Pulmonary artery endothelial cell (primary cell): ENCODE data around the gene USP3. TPM values are rescaled to one million over a fixed set of nuclear protein-coding genes. Genes with fewer than 3 reads are reported as not detected.
"Not testable (repeated sequence)": the region's sequence is repeated elsewhere in the genome, so short reads cannot be mapped to it uniquely, and the experiment has no call there.

Experiments
- DNase-seq: peaks from one replicate; pipeline ENCODE4 v3.0.0-alpha.2; 2011; ENCODE audit warnings: low read depth, low spot score
- total RNA-seq: library from RNA; depleted of rRNA; stranded (reverse); fragments of >200 nt; gene quantifications from 2 replicates; pipeline ENCODE4 v1.2.3, GENCODE V29; 2014

USP3 gene
- total RNA-seq, 1 donor from 2014 or later: 46.0 TPM

- no peak for DNase-seq
Measured at GRCh38 chr15:63605036-63605435, 100.6 kb downstream of the USP3 start.

GRCh38 chr15:63605816-63606215 lies 101.4 kb downstream of the USP3 start:
- no peak for DNase-seq

GRCh38 chr15:63606308-63606707 lies 101.9 kb downstream of the USP3 start:
- no peak for DNase-seq

- DNase-seq: no peak
Measured at GRCh38 chr15:63608989-63609388, 104.6 kb downstream of the USP3 start.

GRCh38 chr15:63609448-63609847 lies 105.1 kb downstream of the USP3 start:
- no peak for DNase-seq

- DNase-seq: peak; percentile 39
Measured at GRCh38 chr15:63610209-63610841, 105.9 kb downstream of the USP3 start.

GRCh38 chr15:63611177-63611576 lies 106.8 kb downstream of the USP3 start:
- DNase-seq: no peak

- no peak for DNase-seq
Measured at GRCh38 chr15:63612300-63612699, 107.9 kb downstream of the USP3 start.

- no peak for DNase-seq
Measured at GRCh38 chr15:63615935-63616334, 111.5 kb downstream of the USP3 start.

GRCh38 chr15:63617147-63617546 lies 112.8 kb downstream of the USP3 start:
- not testable (repeated sequence) for DNase-seq

GRCh38 chr15:63617627-63618026 lies 113.2 kb downstream of the USP3 start:
- not testable (repeated sequence) for DNase-seq

- not testable (repeated sequence) for DNase-seq
Measured at GRCh38 chr15:63620760-63621159, 116.4 kb downstream of the USP3 start.

- no peak for DNase-seq
Measured at GRCh38 chr15:63623232-63623969, 119.0 kb downstream of the USP3 start.

- no peak for DNase-seq
Measured at GRCh38 chr15:63626955-63627354, 122.6 kb downstream of the USP3 start.

- DNase-seq: no peak
Measured at GRCh38 chr15:63628123-63628822, 123.9 kb downstream of the USP3 start.

- no peak for DNase-seq
Measured at GRCh38 chr15:63630036-63630751, 125.8 kb downstream of the USP3 start.

- peak; percentile 8 for DNase-seq
Measured at GRCh38 chr15:63633312-63633711, 128.9 kb downstream of the USP3 start.

- no peak for DNase-seq
Measured at GRCh38 chr15:63634154-63634553, 129.8 kb downstream of the USP3 start.

GRCh38 chr15:63636518-63637061 lies 132.2 kb downstream of the USP3 start:
- no peak for DNase-seq

- no peak for DNase-seq
Measured at GRCh38 chr15:63638839-63639238, 134.4 kb downstream of the USP3 start.

- no peak for DNase-seq
Measured at GRCh38 chr15:63640146-63640545, 135.8 kb downstream of the USP3 start.
